ENCODE measurements around the gene KRTAP5-5. TPM values are rescaled to one million over a fixed set of nuclear protein-coding genes. Genes with fewer than 3 reads are reported as not detected.

KRTAP5-5 gene
- total and polyA plus RNA-seq, 2 of the 8 experiments (the other 6 are each of a cell fraction or from before 2014, with no cell fraction given), result 0.09 TPM; not detected in 1

DNA sequence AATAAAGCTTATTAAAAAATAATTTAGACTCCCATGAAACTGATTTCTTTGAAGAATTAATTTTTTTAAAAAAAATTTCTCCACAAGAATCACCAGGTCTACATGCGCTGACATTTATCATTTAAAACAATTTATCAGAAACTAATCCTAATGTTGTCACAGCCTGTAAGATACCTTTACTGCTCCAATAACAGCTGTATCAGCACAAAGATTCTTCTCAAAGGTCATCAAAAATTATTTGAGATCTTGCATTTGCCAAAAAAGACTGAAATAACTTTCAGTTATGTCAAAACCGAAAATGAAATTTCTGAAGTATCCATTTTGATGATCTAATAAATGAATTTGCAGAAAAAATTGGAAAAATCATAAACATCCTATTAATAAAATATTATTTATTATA, 8.1 kb downstream of the KRTAP5-5 start:
- no peak overlapping the region for H3K4ac ChIP-seq (replicated peaks; ENCODE audit: insufficient read length, low read depth, low read length)
- H2AK5ac ChIP-seq (ENCODE audit: low read depth, low read length), result no peak overlapping the region
- no peak overlapping the region for H3K56ac ChIP-seq (replicated peaks; ENCODE audit: insufficient read length, low read depth, low read length)
- H2AFZ ChIP-seq (ENCODE audit: low read length), result no peak overlapping the region
- no peak overlapping the region for H3K18ac ChIP-seq (ENCODE audit: extremely low read depth, low read length)
- H4K91ac ChIP-seq (replicated peaks; ENCODE audit: insufficient read length, low read length), result no peak overlapping the region
- H2BK120ac ChIP-seq (replicated peaks; ENCODE audit: low read depth, low read length), result no peak overlapping the region
- no peak for DNase-seq (ENCODE audit: low read depth in 1 of 2, low spot score in 2 of 2)
- POLR2A ChIA-PET (ENCODE audit: partially characterized antibody), result no interaction called here
- H4K5ac ChIP-seq (ENCODE audit: insufficient read length, low read depth, low read length), result no peak overlapping the region
- 92% methylated on average over 2 of the region's 2 CpGs; no CpG with 5 or more reads in 1 of the 2 experiments for WGBS, 2 experiments (ENCODE audit: extremely low coverage in 1 of 2, insufficient coverage in 1 of 2, insufficient read length in 1 of 2, insufficient replicate concordance in 2 of 2, low coverage in 1 of 2, low lambda C conversion rate in 2 of 2, missing lambda C conversion rate in 1 of 2)
- no peaks in the 10 kb centered on the region for H3K79me2 ChIP-seq (ENCODE audit: control insufficient read depth in 1 of 2, insufficient read depth in 2 of 2, low read length in 2 of 2)
- H4K20me1 ChIP-seq (replicated peaks in 1 of 2; ENCODE audit: control insufficient read depth in 1 of 2, insufficient read depth in 2 of 2, low read length in 2 of 2), result no peaks in the 10 kb centered on the region
- H2BK15ac ChIP-seq (ENCODE audit: low read length), result no peak overlapping the region
- no peak overlapping the region for H3K4me3 ChIP-seq (ENCODE audit: extremely low read depth in 1 of 4, insufficient read depth in 2 of 4, low read depth in 3 of 4, low read length in 4 of 4)
- no peak for FAIRE-seq
- TF ChIP-seq POLR2AphosphoS5 (IDR thresholded peaks at IDR 0.05; ENCODE audit: low read depth, low read length) (no peak), GTF2F1 (IDR thresholded peaks at IDR 0.05; ENCODE audit: borderline replicate concordance, low read depth, low read length) (no peak), SP1 (IDR thresholded peaks at IDR 0.05; ENCODE audit: low read depth, low read length) (no peak), EP300 (IDR thresholded peaks at IDR 0.05; ENCODE audit: borderline replicate concordance in 1 of 2, low read depth in 2 of 2, low read length in 2 of 2) (no peak), SAP30 (IDR thresholded peaks at IDR 0.05; ENCODE audit: insufficient read depth, insufficient replicate concordance, low read length) (no peak), TEAD4 (IDR thresholded peaks at IDR 0.05; ENCODE audit: low read depth, low read length) (no peak), BCL11A (IDR thresholded peaks at IDR 0.05; ENCODE audit: low read depth in 2 of 2, low read length in 2 of 2) (no peak), SP2 (IDR thresholded peaks at IDR 0.05; ENCODE audit: low read length) (no peak), ASH2L (IDR thresholded peaks at IDR 0.05; ENCODE audit: low read length) (no peak)
- H3K4me2 ChIP-seq (ENCODE audit: insufficient read depth in 1 of 2, low read depth in 2 of 2, low read length in 2 of 2), result no peak overlapping the region
- H2BK5ac ChIP-seq (ENCODE audit: low read depth, low read length), result no peak overlapping the region
- H3K4me1 ChIP-seq (replicated peaks in 1 of 4; ENCODE audit: control insufficient read depth in 3 of 4, insufficient read depth in 4 of 4, low read length in 3 of 4), result no peaks in the 10 kb centered on the region; a peak in 1 of 7 replicates
- no peak overlapping the region for H2BK20ac ChIP-seq (ENCODE audit: low read length)
- H3K14ac ChIP-seq (ENCODE audit: insufficient read length), result no peak overlapping the region
- H3K23ac ChIP-seq (ENCODE audit: insufficient read length), result no peak overlapping the region
- no peak overlapping the region for H3K27ac ChIP-seq (ENCODE audit: low read depth, low read length)
- H3K79me1 ChIP-seq (ENCODE audit: low read depth, low read length), result no peaks in the 10 kb centered on the region
- no peaks in the 10 kb centered on the region; a peak in 1 of 7 replicates for H3K27me3 ChIP-seq (replicated peaks in 1 of 4; ENCODE audit: control insufficient read depth in 3 of 4, extremely low read depth in 1 of 4, insufficient read depth in 3 of 4, low read length in 3 of 4)
- no peaks in the 10 kb centered on the region for H3K36me3 ChIP-seq (ENCODE audit: control insufficient read depth in 2 of 4, insufficient read depth in 4 of 4, low read length in 3 of 4)
- H3K9me3 ChIP-seq (ENCODE audit: insufficient read depth in 2 of 2, low read depth in 1 of 2, low read length in 1 of 2), result no peaks in the 10 kb centered on the region
- no peak overlapping the region for H4K8ac ChIP-seq (ENCODE audit: extremely low read depth, insufficient read depth, low read length)
- H2BK12ac ChIP-seq (ENCODE audit: low read depth, low read length), result no peak overlapping the region
- CTCF ChIA-PET (ENCODE audit: partially characterized antibody), result interaction anchor here (0.8 to 4.9 kb wide), 6 partner anchors 8 to 91 kb away, joined by 3 to 47 read pairs (median 10); partner anchors contain the start of gene KRTAP5-5
- H3K9ac ChIP-seq (replicated peaks in 1 of 4; ENCODE audit: extremely low read depth in 1 of 4, low read depth in 3 of 4, low read length in 3 of 4), result no peak overlapping the region
- H3K23me2 ChIP-seq (ENCODE audit: low read depth, low read length), result no peaks in the 10 kb centered on the region; the same call in 1 of the 2 replicates
